T-cell (primary cell): Measurements from ENCODE around the gene VPS13A. TPM values are rescaled to one million over a fixed set of nuclear protein-coding genes. Genes with fewer than 3 reads are reported as not detected.

Experiments used
- ATAC-seq, 4 experiments: fragments of 200-7000 bp in 3 of 4; fragments of 150-1000 bp in 1 of 4; cut with Tn5 transposase; replicated peaks in 1 of 4; 1 replicate in 3 of 4; 2 replicates in 1 of 4; pipeline ENCODE4 v1.10.0; 2021; ENCODE audit warnings: moderate library complexity in 3 of 4, mild to moderate bottlenecking in 2 of 4, moderate number of reproducible peaks in 1 of 4
- CTCF ChIA-PET, 2 donors: fragments of 300-600 bp; sonication (Branson Sonifier 250); formaldehyde crosslinking; loops; one replicate each; lab custom pipeline; 2022; ENCODE audit warnings: antibody characterized with exemption in 2 of 2; lab: Charles Lee
- POLR2A ChIA-PET, 2 donors: fragments of 300-600 bp; sonication (Branson Sonifier 250); formaldehyde crosslinking; loops; one replicate each; lab custom pipeline; 2022; ENCODE audit warnings: antibody characterized with exemption in 2 of 2; lab: Charles Lee
- DNase-seq, 35 experiments: peaks; one replicate each; pipeline versions ENCODE4 v3.0.0 to v3.0.0-alpha.2; 2013 to 2023
- H3K27ac ChIP-seq: one replicate; pipeline ENCODE4 v1.5.1; 2013; ENCODE audit warnings: low read length
- H3K27me3 ChIP-seq, 2 experiments: replicated peaks in 1 of 2; 1 replicate in 1 of 2; 2 replicates in 1 of 2; pipeline versions ENCODE4 v1.6.1 to v1.7.0; 2013; ENCODE audit warnings: low read length in 1 of 2, mixed read lengths in 1 of 2; ENCODE audit not compliant: control insufficient read depth in 2 of 2, insufficient read depth in 2 of 2; ENCODE audit errors: extremely low read depth in 1 of 2
- H3K36me3 ChIP-seq, 2 donors: 1 replicate in 1 of 2; 2 replicates in 1 of 2; pipeline versions ENCODE4 v1.6.1 to v1.7.0; 2013; ENCODE audit warnings: low read length in 1 of 2; ENCODE audit not compliant: control insufficient read depth in 2 of 2, insufficient read depth in 1 of 2; ENCODE audit errors: extremely low read depth in 1 of 2
- H3K4me1 ChIP-seq, 2 experiments: 1 replicate in 1 of 2; 2 replicates in 1 of 2; pipeline versions ENCODE4 v1.6.1 to v1.7.0; 2013; ENCODE audit warnings: low read length in 2 of 2, mixed read lengths in 1 of 2; ENCODE audit not compliant: insufficient read depth in 2 of 2, control insufficient read depth in 1 of 2; ENCODE audit errors: extremely low read depth in 1 of 2
- H3K4me3 ChIP-seq, 2 donors: 1 replicate in 1 of 2; 2 replicates in 1 of 2; pipeline versions ENCODE4 v1.5.1 to v1.7.0; 2013; ENCODE audit warnings: mild to moderate bottlenecking in 2 of 2, low read length in 1 of 2, moderate library complexity in 1 of 2; ENCODE audit not compliant: control insufficient read depth in 1 of 2; ENCODE audit errors: extremely low read depth in 1 of 2
- H3K9me3 ChIP-seq: 2 replicates; pipeline ENCODE4 v1.7.0; 2013
- H3K27ac Mint-ChIP-seq, 2 donors: one replicate each; pipeline ENCODE4 v1.8.0; 2020 to 2021; ENCODE audit warnings: mild to moderate bottlenecking in 2 of 2, mixed read lengths in 2 of 2
- H3K27me3 Mint-ChIP-seq, 2 donors: one replicate each; pipeline ENCODE4 v1.8.0; 2021 to 2022; ENCODE audit warnings: mixed read lengths in 2 of 2
- H3K36me3 Mint-ChIP-seq: one replicate; pipeline ENCODE4 v1.8.0; 2021; ENCODE audit warnings: mixed read lengths
- H3K4me1 Mint-ChIP-seq, 3 donors: one replicate each; pipeline ENCODE4 v1.8.0; 2020 to 2022; ENCODE audit warnings: mixed read lengths in 3 of 3, mild to moderate bottlenecking in 1 of 3
- H3K4me3 Mint-ChIP-seq, 3 donors: one replicate each; pipeline ENCODE4 v1.8.0; 2020 to 2022; ENCODE audit warnings: mild to moderate bottlenecking in 3 of 3, mixed read lengths in 3 of 3, moderate library complexity in 3 of 3
- H3K9me3 Mint-ChIP-seq, 3 donors: one replicate each; pipeline ENCODE4 v1.8.0; 2020 to 2022; ENCODE audit warnings: mixed read lengths in 3 of 3
- WGBS: methylation state at CpG from one replicate; pipeline ENCODE4 v1.1.5; 2013; ENCODE audit warnings: missing lambda C conversion rate; ENCODE audit not compliant: insufficient coverage; 5-methylcytosine and 5-hydroxymethylcytosine counted together
- total RNA-seq, 35 experiments: library from RNA in 6 of 35; stranded (reverse) in 6 of 35; fragments of 120-200 nt in 1 of 35; gene quantifications; one replicate each; pipeline versions ENCODE4 v1.2.1 to v1.2.4 and lab custom pipeline; 2013 to 2026

Gene VPS13A
- total RNA-seq, 5 donors from 2014 or later (not counting 1 experiment from before 2014, with no cell fraction given), result 32.1 to 49.3 (median 36.5) TPM

DNA sequence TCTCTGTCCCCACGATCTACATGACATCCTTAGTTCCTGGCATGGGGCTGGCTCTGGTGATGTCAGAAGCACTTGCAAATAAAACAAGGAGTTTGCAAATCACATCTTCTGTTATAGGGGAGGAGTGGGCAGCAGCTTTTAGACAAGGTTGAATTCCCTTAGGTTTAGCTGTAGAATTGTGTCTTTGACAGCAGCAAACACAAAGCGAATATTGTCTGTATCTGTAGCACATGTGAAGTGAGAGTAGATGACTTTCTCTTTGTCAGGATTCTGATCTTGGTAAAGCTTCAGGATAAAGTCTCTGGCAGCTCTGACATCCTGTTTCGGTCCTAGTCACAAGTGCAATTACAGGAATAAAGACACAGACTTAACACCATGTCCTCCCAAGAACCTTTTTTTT lies 246.5 kb downstream of the VPS13A start:
- Mint-ChIP-seq H3K4me3 (no peak overlapping the region), H3K27ac (no peak overlapping the region), H3K36me3 (no peaks in the 10 kb centered on the region), H3K9me3 (peaks cover 2 to 8% (median 4%) of the 10 kb centered on the region in 3 donors), H3K27me3 (no peaks in the 10 kb centered on the region), H3K4me1 (no peaks in the 10 kb centered on the region)
- no peak overlapping the region for H3K4me3 ChIP-seq
- ATAC-seq (no peak), DNase-seq (no peak)
- no peaks in the 10 kb centered on the region for H3K9me3 ChIP-seq
- POLR2A ChIA-PET, result no interaction called here
- H3K27ac ChIP-seq, result no peak overlapping the region
- no peaks in the 10 kb centered on the region for H3K27me3 ChIP-seq
- WGBS, result 100% methylated on average over 2 of the region's 3 CpGs
- H3K36me3 ChIP-seq, result no peaks in the 10 kb centered on the region
- no peaks in the 10 kb centered on the region for H3K4me1 ChIP-seq
- CTCF ChIA-PET, result no interaction called here

DNA sequence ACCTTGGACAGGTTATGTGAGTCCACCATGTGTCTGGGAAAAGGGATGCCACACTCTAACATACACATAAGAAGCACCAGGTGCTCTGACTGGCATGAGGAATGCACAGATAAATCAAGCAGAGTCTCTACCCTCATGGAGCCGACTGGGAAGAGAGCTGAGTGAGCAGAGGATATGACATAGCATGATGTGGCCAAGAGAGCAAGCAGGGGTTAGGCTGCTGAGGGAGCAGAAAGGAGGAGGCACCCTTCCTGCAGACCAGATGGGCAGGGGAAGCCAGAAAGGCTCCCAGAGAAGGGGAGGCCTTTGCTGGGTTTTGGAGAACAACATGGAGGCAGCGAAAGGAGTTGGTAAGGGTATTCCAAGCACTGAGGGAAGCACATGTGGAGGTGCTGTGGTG lies 247.7 kb downstream of the VPS13A start:
- WGBS, result 50% methylated on average over 2 of the region's 2 CpGs
- Histone ChIP-seq H3K4me1 (no peaks in the 10 kb centered on the region), H3K36me3 (no peaks in the 10 kb centered on the region), H3K9me3 (no peaks in the 10 kb centered on the region), H3K27me3 (no peaks in the 10 kb centered on the region), H3K4me3 (no peak overlapping the region), H3K27ac (no peak overlapping the region)
- Mint-ChIP-seq H3K4me3 (no peak overlapping the region), H3K36me3 (no peaks in the 10 kb centered on the region), H3K27ac (no peak overlapping the region), H3K4me1 (no peaks in the 10 kb centered on the region), H3K9me3 (peaks cover 2 to 8% (median 4%) of the 10 kb centered on the region in 3 donors), H3K27me3 (no peaks in the 10 kb centered on the region)
- DNase-seq (no peak), ATAC-seq (no peak)
- POLR2A ChIA-PET, result interaction anchor here in 1 of 2 donors (0.5 kb wide), 1 partner anchor 1541 kb away, joined by 3 read pairs; no protein-coding TSS in a partner anchor
- CTCF ChIA-PET, result no interaction called here

DNA sequence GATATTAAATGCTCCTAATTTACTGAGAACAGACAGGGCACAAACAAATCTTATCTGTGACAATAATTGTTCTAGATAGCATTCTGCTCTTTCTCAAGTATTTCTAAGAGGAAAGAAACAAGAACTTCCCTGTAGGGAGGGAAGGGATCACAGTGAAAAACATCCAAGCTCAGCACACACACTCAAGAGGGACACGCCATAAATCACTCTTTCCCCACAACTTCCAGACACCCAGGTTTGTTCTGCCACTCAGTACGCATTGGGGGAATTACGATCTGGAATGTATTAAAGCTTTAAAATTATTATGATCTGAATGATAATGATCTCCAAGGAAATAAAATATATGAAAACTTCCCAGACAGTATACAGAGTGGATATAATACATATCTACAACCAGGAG lies 249.4 kb downstream of the VPS13A start:
- H3K36me3 Mint-ChIP-seq, result no peaks in the 10 kb centered on the region
- H3K4me3 Mint-ChIP-seq, result no peak overlapping the region
- no peaks in the 10 kb centered on the region for H3K9me3 ChIP-seq
- no peak overlapping the region for H3K27ac ChIP-seq
- DNase-seq, result no peak
- no peak for ATAC-seq
- no peaks in the 10 kb centered on the region for H3K27me3 ChIP-seq
- ChIA-PET POLR2A (no interaction called here), CTCF (interaction anchor here in 1 of 2 donors (0.7 kb wide), 1 partner anchor 27 kb away, joined by 3 read pairs; no protein-coding TSS in a partner anchor)
- H3K4me1 ChIP-seq, result no peaks in the 10 kb centered on the region
- no peaks in the 10 kb centered on the region for H3K27me3 Mint-ChIP-seq
- no peak overlapping the region for H3K27ac Mint-ChIP-seq
- WGBS, result no CpG with 5 or more reads among the region's 3 CpGs
- no peaks in the 10 kb centered on the region for H3K36me3 ChIP-seq
- peaks cover 2 to 8% (median 4%) of the 10 kb centered on the region in 3 donors for H3K9me3 Mint-ChIP-seq
- no peak overlapping the region for H3K4me3 ChIP-seq
- H3K4me1 Mint-ChIP-seq, result no peaks in the 10 kb centered on the region

DNA sequence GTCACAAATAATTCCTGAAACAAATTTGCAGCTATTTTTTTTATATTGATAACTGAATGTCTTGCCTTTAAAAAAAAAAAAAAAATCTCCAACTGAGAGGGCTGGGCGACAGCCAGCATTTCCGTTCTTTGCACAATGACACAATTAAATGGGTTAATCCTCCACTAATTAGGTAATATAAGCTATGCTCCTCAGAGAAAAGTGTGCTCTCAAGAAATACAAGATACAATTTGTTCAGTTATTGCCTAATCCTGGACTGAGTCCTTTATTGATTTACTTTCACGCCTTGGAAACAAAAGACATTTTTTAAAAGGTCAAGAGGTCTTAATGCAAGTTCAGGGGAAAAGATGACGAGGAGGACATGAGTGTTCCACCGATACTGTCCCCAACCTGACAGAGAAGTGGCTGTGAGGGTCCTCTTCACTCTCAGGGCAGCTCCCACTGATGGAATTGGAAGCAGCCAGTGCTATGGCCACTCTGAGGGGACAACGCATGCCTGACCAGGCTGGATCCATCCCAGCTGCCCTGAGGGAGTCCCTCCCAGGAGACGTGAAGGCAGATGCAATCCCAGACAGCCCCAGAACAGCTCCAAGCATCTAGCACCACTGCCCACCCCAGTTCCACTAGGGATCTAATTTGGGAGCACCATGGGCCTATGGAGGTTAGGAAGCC lies 250.1 kb downstream of the VPS13A start:
- ChIA-PET POLR2A (no interaction called here), CTCF (interaction anchor here in 1 of 2 donors (0.7 kb wide), 1 partner anchor 26 kb away, joined by 3 read pairs; no protein-coding TSS in a partner anchor)

DNA sequence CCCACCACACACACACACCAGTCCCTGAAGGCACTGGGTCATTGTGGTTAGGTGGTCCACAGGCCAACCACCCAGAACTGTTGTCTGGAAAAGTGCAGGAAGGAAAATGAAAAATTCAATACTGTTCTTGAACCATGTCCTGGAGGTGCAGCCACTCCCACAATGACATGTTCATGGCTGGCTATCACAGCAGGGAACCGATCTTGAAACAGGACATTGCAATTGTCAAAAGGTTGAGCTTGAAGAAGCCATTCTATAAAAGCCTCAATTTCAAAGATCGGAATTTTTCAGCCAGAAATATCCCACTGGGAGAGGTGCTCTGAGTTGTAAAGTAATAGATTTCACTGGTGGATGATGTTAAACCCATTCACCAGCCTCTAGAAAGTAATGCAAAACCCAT lies 252.6 kb downstream of the VPS13A start:
- Histone ChIP-seq H3K36me3 (no peaks in the 10 kb centered on the region), H3K27ac (no peak overlapping the region), H3K4me1 (no peaks in the 10 kb centered on the region), H3K4me3 (no peak overlapping the region), H3K27me3 (peaks cover 0 to 8% of the 10 kb centered on the region in 2 experiments), H3K9me3 (no peaks in the 10 kb centered on the region)
- H3K36me3 Mint-ChIP-seq, result no peaks in the 10 kb centered on the region
- H3K4me3 Mint-ChIP-seq, result no peak overlapping the region
- ATAC-seq (no peak), DNase-seq (no peak)
- POLR2A ChIA-PET, result no interaction called here
- CTCF ChIA-PET, result interaction anchor here in 1 of 2 donors (0.6 kb wide), 1 partner anchor 8 kb away, joined by 3 read pairs; no protein-coding TSS in a partner anchor
- 83% methylated on average over 1 of the region's 2 CpGs for WGBS
- peaks cover 0 to 2% of the 10 kb centered on the region in 2 donors for H3K27me3 Mint-ChIP-seq
- peaks cover 0 to 3% (median 0%) of the 10 kb centered on the region in 3 donors for H3K9me3 Mint-ChIP-seq
- no peak overlapping the region for H3K27ac Mint-ChIP-seq
- H3K4me1 Mint-ChIP-seq, result peaks cover 3 to 6% (median 3%) of the 10 kb centered on the region in 3 donors

More for the DNA sequence above, 250.1 kb downstream of the VPS13A start:
- H3K4me1 Mint-ChIP-seq, result no peaks in the 10 kb centered on the region
- H3K9me3 Mint-ChIP-seq, result peaks cover 2 to 8% (median 4%) of the 10 kb centered on the region in 3 donors
- Histone ChIP-seq H3K27ac (no peak overlapping the region), H3K36me3 (no peaks in the 10 kb centered on the region), H3K27me3 (no peaks in the 10 kb centered on the region), H3K4me3 (no peak overlapping the region), H3K9me3 (no peaks in the 10 kb centered on the region), H3K4me1 (no peaks in the 10 kb centered on the region)
- ATAC-seq, result no peak
- no peak overlapping the region for H3K4me3 Mint-ChIP-seq
- DNase-seq, result no peak
- 91% methylated on average over 4 of the region's 7 CpGs for WGBS
- no peaks in the 10 kb centered on the region for H3K36me3 Mint-ChIP-seq
- no peaks in the 10 kb centered on the region for H3K27me3 Mint-ChIP-seq
- no peak overlapping the region for H3K27ac Mint-ChIP-seq

DNA sequence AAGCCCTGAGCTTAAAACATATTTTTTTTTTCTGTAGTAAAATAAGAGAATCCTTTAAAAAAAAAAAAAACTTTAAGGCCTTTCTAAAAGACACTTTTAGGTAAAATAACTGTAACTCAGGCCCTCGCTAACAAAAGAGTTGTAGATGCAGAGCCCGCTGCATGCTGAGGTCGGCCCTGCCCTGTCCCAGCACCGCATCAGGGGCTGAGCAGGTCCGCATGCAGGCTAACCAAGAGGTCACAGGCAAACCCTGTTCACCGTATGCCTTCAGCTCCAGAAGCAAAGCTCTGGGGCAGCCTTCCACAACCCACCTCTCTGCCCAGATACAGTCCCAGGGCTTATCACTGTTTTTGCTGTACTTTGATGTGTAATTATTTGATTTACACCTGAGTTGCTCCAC lies 254.7 kb downstream of the VPS13A start:
- 84% methylated on average over 5 of the region's 6 CpGs for WGBS
- no peak for ATAC-seq
- H3K27ac ChIP-seq, result no peak overlapping the region
- no peak overlapping the region for H3K4me3 Mint-ChIP-seq
- H3K4me1 Mint-ChIP-seq, result peaks cover 3 to 6% (median 3%) of the 10 kb centered on the region in 3 donors
- H3K36me3 ChIP-seq, result no peaks in the 10 kb centered on the region
- H3K9me3 ChIP-seq, result no peaks in the 10 kb centered on the region
- no peak overlapping the region for H3K27ac Mint-ChIP-seq
- DNase-seq, result no peak
- H3K27me3 ChIP-seq, result peaks cover 0 to 10% of the 10 kb centered on the region in 2 experiments
- ChIA-PET POLR2A (interaction anchor here in 1 of 2 donors (0.6 kb wide), 1 partner anchor 1063 kb away, joined by 5 read pairs; no protein-coding TSS in a partner anchor), CTCF (interaction anchor here (0.6 to 0.7 kb wide), 4 partner anchors 12 to 869 kb away, joined by 3 to 4 read pairs (median 4); no protein-coding TSS in a partner anchor)
- no peak overlapping the region for H3K4me3 ChIP-seq
- H3K9me3 Mint-ChIP-seq, result no peaks in the 10 kb centered on the region
- no peaks in the 10 kb centered on the region for H3K4me1 ChIP-seq
- no peaks in the 10 kb centered on the region for H3K36me3 Mint-ChIP-seq
- peaks cover 0 to 2% of the 10 kb centered on the region in 2 donors for H3K27me3 Mint-ChIP-seq
